Activated CD8-positive, alpha-beta memory T cell treated with anti-CD3 and anti-CD28 coated beads, Interleukin-2, amount 10 ng/mL, durations not matched to agents 7 days and 5 days (primary cell): ENCODE data around the gene MYLK. TPM values are rescaled to one million over a fixed set of nuclear protein-coding genes. Genes with fewer than 3 reads are reported as not detected.
"Not testable (repeated sequence)": the region's sequence is repeated elsewhere in the genome, so short reads cannot be mapped to it uniquely, and the experiment has no call there.

Experiments used
- ATAC-seq: fragments of 150-1000 bp; cut with Tn5 transposase; one replicate; pipeline ENCODE4 v1.10.0; 2021; ENCODE audit warnings: moderate library complexity
- CTCF ChIA-PET: fragments of 350-600 bp; sonication (Branson Sonifier 250); formaldehyde crosslinking; loops from one replicate; lab custom pipeline; 2021; ENCODE audit warnings: antibody characterized with exemption; lab: Charles Lee
- DNase-seq: peaks from one replicate; pipeline ENCODE4 v3.0.0-alpha.2; 2020
- H3K27ac Mint-ChIP-seq: one replicate; pipeline ENCODE4 v1.8.0; 2021; ENCODE audit warnings: mild to moderate bottlenecking, mixed read lengths
- H3K27me3 Mint-ChIP-seq: one replicate; pipeline ENCODE4 v1.8.0; 2021; ENCODE audit warnings: mixed read lengths
- H3K36me3 Mint-ChIP-seq: one replicate; pipeline ENCODE4 v1.8.0; 2021; ENCODE audit warnings: mild to moderate bottlenecking, mixed read lengths
- H3K4me1 Mint-ChIP-seq: one replicate; pipeline ENCODE4 v1.8.0; 2021; ENCODE audit warnings: mixed read lengths
- H3K4me3 Mint-ChIP-seq: one replicate; pipeline ENCODE4 v1.8.0; 2021; ENCODE audit warnings: mild to moderate bottlenecking, moderate library complexity, mixed read lengths
- H3K9me3 Mint-ChIP-seq: one replicate; pipeline ENCODE4 v1.8.0; 2022; ENCODE audit warnings: low read depth, mixed read lengths
- total RNA-seq, 2 experiments: library from RNA; stranded (reverse); gene quantifications; one replicate each; pipeline ENCODE4 v1.2.3, GENCODE V29; 2021

The MYLK gene
- total RNA-seq, 2 experiments from 2014 or later, result 0.50 to 0.96 TPM

DNA sequence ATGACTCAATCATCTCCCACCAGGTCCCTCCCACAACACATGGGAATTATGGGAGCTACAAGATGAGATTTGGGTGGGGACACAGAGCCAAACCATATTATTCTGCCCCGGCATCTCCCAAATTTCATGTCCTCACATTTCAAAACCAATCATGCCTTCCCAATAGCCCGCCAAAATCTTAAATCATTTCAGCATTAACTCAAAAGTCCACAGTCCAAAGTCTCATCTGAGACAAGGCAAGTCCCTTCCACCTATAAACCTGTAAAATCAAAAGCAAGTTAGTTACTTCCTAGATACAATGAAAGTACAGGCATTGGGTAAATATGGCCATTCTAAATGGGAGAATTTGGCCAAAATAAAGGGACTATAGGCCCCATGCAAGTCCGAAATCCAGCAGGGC lies 6.0 kb upstream of the MYLK start:
- H3K4me3 Mint-ChIP-seq, ATAC-seq, H3K27ac Mint-ChIP-seq, DNase-seq, H3K9me3 Mint-ChIP-seq, H3K36me3 Mint-ChIP-seq, H3K4me1 Mint-ChIP-seq, CTCF ChIA-PET: not testable (repeated sequence)
- H3K27me3 Mint-ChIP-seq, result peaks cover 36% of the 10 kb centered on the region

DNA sequence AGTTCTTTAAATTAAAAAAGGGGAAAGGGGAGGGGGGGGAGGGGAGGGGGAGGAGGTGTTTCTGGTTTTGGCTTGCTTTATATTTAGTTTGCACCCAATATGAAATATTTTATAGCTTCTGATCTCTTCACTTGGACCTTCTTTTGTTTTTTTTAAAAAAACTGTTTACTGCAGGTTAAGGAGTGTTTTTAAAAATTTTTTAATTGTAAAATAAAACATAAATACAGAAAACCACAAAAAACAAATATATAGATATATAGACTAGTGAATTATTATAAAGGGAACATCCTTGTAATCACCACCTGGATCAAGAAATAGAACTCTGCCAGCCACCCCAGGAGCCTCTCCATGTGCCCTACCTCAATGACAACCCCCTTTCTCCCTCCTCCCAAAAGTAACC lies 861 bp upstream of the MYLK start:
- CTCF ChIA-PET, result no interaction called here
- Mint-ChIP-seq H3K4me1 (peaks cover 15% of the 10 kb centered on the region), H3K36me3 (peaks cover 2% of the 10 kb centered on the region), H3K4me3 (no peak overlapping the region), H3K27ac (no peak overlapping the region), H3K27me3 (peaks cover 68% of the 10 kb centered on the region), H3K9me3 (no peaks in the 10 kb centered on the region)
- no peak for ATAC-seq
- DNase-seq, result no peak

DNA sequence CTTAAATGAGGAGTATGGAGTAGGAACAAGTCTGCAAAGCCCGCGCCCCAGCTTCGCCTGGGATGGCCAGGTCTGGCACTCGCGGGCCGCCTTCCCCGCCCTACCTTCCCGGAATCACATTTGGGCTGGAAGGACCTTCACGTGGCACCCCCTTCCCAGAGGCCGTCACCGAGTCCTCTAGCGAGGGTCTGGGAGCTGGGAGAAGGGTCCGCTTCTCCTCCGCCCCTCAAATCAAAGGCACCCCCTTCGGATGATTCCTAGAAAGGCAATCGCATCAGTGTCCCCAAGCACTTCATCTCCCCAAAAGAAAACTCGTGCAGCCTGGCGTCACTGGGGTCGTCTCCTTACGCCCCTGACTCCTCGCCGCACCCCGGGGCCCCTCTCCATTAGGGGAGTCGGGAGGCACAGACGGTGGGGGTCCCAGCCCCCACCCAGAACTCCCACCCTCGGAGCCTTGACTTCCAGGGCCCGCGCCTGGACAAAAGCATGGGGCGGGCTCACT lies 380 bp downstream of the MYLK start:
- Mint-ChIP-seq H3K9me3 (no peaks in the 10 kb centered on the region), H3K36me3 (peaks cover under 1% of the 10 kb centered on the region), H3K4me3 (peak overlapping the region; percentile 58), H3K4me1 (peaks cover 15% of the 10 kb centered on the region), H3K27me3 (peaks cover 65% of the 10 kb centered on the region), H3K27ac (no peak overlapping the region)
- ATAC-seq (peak; percentile 4), DNase-seq (no peak)
- CTCF ChIA-PET, result interaction anchor here (0.7 kb wide), 1 partner anchor 10 kb away, joined by 3 read pairs; no protein-coding TSS in a partner anchor

DNA sequence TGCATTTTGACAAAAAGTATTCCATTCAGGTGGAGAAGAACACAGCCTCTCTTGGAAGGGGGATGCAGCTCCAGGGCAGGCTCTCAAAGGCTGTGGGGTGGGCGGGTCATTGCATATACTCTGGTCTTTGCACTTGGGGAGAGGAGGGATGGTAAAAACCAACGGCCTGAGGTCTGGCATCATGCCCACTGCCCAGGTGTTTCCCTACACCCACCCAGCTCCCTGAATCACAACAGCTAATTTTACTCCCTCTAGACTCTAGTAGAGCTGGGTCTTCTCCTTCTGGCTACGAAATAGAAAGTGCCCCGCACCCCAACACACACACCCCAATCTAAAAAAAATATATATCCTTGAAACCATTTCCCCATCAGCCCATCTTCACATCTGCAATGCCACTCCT lies 1.0 kb downstream of the MYLK start:
- CTCF ChIA-PET, result no interaction called here
- Mint-ChIP-seq H3K36me3 (no peaks in the 10 kb centered on the region), H3K27ac (no peak overlapping the region), H3K4me1 (peaks cover 15% of the 10 kb centered on the region), H3K27me3 (peaks cover 59% of the 10 kb centered on the region), H3K4me3 (peak overlapping the region; percentile 58), H3K9me3 (no peaks in the 10 kb centered on the region)
- ATAC-seq (no peak), DNase-seq (no peak)

DNA sequence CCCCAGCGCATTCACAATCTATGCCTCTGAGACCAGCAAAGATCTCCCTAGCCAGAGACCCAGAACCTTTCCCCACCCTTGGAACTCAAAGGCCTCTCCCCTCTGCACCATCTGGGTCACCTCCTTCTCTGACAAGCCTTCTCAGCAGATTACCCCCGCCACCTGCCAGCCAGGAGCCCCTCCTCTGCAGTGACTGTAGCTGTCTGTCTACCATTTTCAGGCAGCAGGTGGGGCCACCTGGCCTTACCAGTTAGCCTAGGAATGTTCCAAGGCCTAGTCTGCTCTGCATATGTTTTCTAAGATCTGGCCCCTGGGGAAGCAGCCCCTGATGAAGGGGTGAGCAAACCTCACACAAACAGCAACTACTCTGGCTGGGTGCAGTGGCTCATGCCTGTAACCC lies 2.4 kb downstream of the MYLK start:
- CTCF ChIA-PET, result no interaction called here
- no peaks in the 10 kb centered on the region for H3K9me3 Mint-ChIP-seq

DNA sequence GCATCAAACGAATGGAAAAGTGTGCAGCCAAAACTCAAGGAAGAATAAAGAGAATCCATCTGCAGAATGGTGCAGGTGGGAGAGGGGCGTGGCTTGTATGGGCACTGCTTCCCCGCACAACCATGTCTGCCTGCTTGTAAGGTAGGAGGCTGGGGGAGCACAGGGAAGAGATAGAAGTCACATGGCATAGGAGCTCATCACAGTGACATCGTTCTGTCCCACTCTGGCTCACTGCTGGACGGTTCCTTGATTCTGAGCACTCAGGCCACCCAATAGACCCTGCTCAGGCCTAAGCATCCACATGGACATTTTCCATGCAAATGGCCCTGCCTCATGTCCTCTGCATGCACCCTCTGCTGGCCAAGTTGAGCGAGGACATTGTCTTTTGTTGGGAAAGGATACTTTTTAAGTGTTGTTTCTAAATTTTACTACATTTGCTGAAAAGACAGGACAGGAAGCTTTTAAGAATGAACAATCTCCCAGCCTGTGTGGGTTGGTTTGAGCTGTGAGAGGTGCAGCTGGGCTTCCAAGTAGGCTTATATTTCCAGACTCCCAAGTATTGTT lies 3.1 kb downstream of the MYLK start:
- ATAC-seq, result no peak
- no peak for DNase-seq
- Mint-ChIP-seq H3K9me3 (no peaks in the 10 kb centered on the region), H3K4me3 (no peak overlapping the region), H3K27me3 (peaks cover 43% of the 10 kb centered on the region), H3K36me3 (no peaks in the 10 kb centered on the region), H3K27ac (no peak overlapping the region), H3K4me1 (peaks cover 15% of the 10 kb centered on the region)
- CTCF ChIA-PET, result no interaction called here

More for the DNA sequence above, 2.4 kb downstream of the MYLK start:
- peaks cover 48% of the 10 kb centered on the region for H3K27me3 Mint-ChIP-seq
- DNase-seq (no peak), ATAC-seq (no peak)
- H3K27ac Mint-ChIP-seq, result no peak overlapping the region
- H3K36me3 Mint-ChIP-seq, result no peaks in the 10 kb centered on the region
- peaks cover 15% of the 10 kb centered on the region for H3K4me1 Mint-ChIP-seq
- no peak overlapping the region for H3K4me3 Mint-ChIP-seq

DNA sequence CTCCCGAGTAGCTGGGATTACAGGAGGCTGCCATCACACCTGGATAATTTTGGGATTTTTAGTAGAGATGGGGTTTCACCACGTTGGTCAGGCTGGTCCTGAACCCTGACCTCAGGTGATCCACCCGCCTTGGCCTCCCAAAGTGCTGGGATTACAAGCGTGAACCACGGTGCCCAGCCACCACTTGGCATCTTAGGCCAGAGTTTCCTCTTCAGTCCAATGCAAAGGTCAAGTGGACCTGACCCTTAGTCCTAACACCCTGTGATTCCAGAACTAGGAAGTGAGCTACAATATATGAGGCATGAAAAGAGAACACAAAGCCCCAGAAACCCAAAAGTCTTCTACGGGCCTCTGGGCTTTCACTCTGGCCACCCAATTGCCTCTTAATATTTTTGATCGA lies 5.3 kb downstream of the MYLK start:
- no peak overlapping the region for H3K27ac Mint-ChIP-seq
- ATAC-seq (no peak), DNase-seq (no peak)
- H3K9me3 Mint-ChIP-seq, result no peaks in the 10 kb centered on the region
- H3K4me3 Mint-ChIP-seq, result no peak overlapping the region
- CTCF ChIA-PET, result no interaction called here
- H3K4me1 Mint-ChIP-seq, result peaks cover 10% of the 10 kb centered on the region
- no peaks in the 10 kb centered on the region for H3K36me3 Mint-ChIP-seq
- peaks cover 44% of the 10 kb centered on the region for H3K27me3 Mint-ChIP-seq

DNA sequence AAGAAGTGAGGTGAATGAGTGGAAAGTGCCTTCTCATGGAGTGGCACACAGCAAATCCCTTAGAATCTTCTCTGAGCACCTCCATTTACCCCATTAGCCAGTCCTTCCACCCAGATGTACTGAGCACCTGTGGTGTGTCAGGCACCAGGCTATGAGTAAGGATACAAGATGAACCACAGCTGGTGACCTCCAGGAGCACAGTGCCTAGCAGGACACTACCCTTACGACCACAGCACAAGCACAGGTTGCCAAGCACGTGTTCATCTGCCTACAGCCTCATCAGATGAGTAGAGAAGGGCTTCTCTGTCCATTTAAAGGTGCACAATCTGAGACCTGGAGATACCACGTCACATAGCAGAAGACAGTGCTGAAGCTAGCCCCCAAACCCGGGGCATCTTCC lies 6.2 kb downstream of the MYLK start:
- no peaks in the 10 kb centered on the region for H3K36me3 Mint-ChIP-seq
- peaks cover 1% of the 10 kb centered on the region for H3K4me1 Mint-ChIP-seq
- H3K27me3 Mint-ChIP-seq, result peaks cover 41% of the 10 kb centered on the region
- H3K9me3 Mint-ChIP-seq, result no peaks in the 10 kb centered on the region
- H3K27ac Mint-ChIP-seq, result no peak overlapping the region
- no peak overlapping the region for H3K4me3 Mint-ChIP-seq
- DNase-seq, result no peak
- CTCF ChIA-PET, result no interaction called here
- no peak for ATAC-seq

DNA sequence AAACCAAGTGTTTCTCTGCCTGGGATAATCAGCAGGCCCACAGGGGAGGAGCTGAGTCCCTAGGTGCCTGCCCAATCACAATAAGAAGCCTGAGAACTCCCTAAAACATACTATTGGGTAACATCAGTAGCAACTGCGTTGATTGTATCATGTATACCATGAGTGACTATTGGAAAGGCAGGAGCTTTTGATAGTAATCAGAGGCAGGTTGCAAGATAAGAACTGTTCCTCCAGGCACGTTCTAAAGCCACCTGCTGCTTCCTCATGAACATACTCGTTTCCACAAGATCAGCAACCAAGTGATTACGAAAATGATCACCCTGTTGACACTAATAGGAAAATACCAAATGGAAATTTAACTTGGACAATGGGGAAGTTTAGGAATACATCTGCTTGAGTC lies 6.7 kb downstream of the MYLK start:
- Mint-ChIP-seq H3K27me3 (peaks cover 39% of the 10 kb centered on the region), H3K4me3 (no peak overlapping the region), H3K27ac (no peak overlapping the region), H3K9me3 (no peaks in the 10 kb centered on the region), H3K36me3 (no peaks in the 10 kb centered on the region), H3K4me1 (no peaks in the 10 kb centered on the region)
- DNase-seq, result no peak
- CTCF ChIA-PET, result no interaction called here
- no peak for ATAC-seq

DNA sequence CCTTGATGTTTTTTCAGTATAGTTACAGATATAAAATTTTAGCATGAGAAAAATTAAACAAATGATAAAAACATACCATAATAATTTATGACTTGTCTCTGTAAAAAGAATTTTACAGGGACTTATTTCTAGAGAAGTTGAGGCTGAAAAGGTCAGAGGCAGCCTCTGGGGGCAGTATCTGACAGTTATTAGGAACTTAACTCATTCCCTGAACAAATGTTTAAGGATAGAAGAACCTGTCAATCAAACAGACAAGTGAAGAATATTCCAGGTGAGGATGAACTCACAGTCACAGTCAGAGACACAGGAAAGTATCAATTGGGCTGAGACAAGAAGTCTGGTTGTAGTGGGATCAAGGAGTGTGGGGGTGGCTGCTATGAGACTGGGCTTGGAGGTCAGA lies 7.3 kb downstream of the MYLK start:
- H3K4me1 Mint-ChIP-seq, result no peaks in the 10 kb centered on the region
- CTCF ChIA-PET, result no interaction called here
- no peaks in the 10 kb centered on the region for H3K9me3 Mint-ChIP-seq

DNA sequence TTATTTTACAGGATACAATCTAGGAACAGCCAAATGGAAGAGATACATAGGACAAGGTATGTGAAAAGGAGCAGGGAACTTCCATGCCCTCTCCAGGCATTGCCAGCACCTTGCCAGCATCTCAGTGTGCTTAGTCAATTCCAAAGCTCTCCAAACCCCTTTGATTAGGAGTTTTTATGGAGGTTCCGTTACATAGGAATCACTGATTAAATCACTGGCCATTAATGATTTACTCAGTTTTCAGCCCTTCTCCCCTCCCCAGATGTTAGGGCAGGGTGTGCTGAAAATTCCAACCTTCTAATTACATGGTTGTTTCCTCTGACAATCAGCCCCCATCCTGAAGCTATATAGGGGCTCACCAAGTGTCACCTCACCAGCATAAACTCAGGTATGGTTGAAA lies 11.5 kb downstream of the MYLK start:
- H3K27me3 Mint-ChIP-seq, result peaks cover 27% of the 10 kb centered on the region
- peaks cover 2% of the 10 kb centered on the region for H3K9me3 Mint-ChIP-seq
- H3K4me1 Mint-ChIP-seq, result peaks cover 12% of the 10 kb centered on the region
- CTCF ChIA-PET, result no interaction called here
- peaks cover 4% of the 10 kb centered on the region for H3K36me3 Mint-ChIP-seq
- DNase-seq (no peak), ATAC-seq (no peak)
- H3K4me3 Mint-ChIP-seq, result no peak overlapping the region
- no peak overlapping the region for H3K27ac Mint-ChIP-seq

More for the DNA sequence above, 7.3 kb downstream of the MYLK start:
- Mint-ChIP-seq H3K27me3 (peaks cover 40% of the 10 kb centered on the region), H3K36me3 (no peaks in the 10 kb centered on the region), H3K27ac (no peak overlapping the region), H3K4me3 (no peak overlapping the region)
- no peak for DNase-seq
- no peak for ATAC-seq

DNA sequence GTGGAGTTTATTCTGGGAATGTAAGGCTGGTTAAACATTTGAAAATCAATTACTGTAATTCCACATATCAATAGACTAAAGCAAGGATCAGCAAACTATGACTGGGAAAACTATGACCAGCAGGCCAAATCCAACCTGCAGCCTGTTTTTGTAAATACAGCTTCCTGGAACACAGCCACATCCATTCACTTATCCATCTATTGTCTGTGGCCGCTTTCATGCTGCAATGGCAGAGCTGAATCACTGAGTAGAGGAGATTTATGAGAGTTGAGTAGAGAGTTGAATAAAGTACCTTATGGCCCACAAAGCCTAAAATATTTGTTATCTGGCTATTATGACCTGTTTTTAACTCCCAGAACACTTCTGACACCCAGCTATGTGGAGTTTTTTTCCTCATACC lies 12.2 kb downstream of the MYLK start:
- Mint-ChIP-seq H3K36me3 (peaks cover 4% of the 10 kb centered on the region), H3K27me3 (peaks cover 27% of the 10 kb centered on the region), H3K9me3 (peaks cover 2% of the 10 kb centered on the region), H3K4me1 (peaks cover 12% of the 10 kb centered on the region), H3K4me3 (no peak overlapping the region), H3K27ac (no peak overlapping the region)
- no peak for ATAC-seq
- DNase-seq, result no peak
- CTCF ChIA-PET, result no interaction called here

DNA sequence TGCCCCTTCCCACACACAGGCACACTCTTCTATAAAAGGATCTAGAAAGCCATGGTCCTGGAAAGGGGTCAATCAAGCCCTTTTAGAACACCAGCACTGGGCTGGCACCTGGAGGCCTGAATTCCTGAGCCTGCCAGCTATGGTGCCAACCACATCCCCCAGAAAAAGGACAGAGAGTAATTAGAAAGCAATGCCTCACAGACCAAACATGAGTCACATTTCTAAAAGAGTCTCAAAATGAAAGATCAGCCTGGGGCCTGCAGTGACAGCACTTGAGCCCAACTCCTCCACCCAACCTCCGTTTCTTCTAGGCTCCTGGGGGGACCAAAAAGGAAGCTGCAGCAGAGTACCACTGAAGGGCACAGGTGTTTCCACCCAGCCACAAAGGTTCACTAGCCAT lies 14.1 kb downstream of the MYLK start:
- ATAC-seq (peak; percentile 45), DNase-seq (no peak)
- Mint-ChIP-seq H3K27me3 (peaks cover 24% of the 10 kb centered on the region), H3K4me1 (peaks cover 12% of the 10 kb centered on the region), H3K4me3 (no peak overlapping the region), H3K27ac (peak overlapping the region; percentile 54), H3K36me3 (peaks cover 4% of the 10 kb centered on the region), H3K9me3 (peaks cover 2% of the 10 kb centered on the region)
- CTCF ChIA-PET, result interaction anchor here (1.1 kb wide), 2 partner anchors 8 to 146 kb away, joined by 3 read pairs; no protein-coding TSS in a partner anchor

DNA sequence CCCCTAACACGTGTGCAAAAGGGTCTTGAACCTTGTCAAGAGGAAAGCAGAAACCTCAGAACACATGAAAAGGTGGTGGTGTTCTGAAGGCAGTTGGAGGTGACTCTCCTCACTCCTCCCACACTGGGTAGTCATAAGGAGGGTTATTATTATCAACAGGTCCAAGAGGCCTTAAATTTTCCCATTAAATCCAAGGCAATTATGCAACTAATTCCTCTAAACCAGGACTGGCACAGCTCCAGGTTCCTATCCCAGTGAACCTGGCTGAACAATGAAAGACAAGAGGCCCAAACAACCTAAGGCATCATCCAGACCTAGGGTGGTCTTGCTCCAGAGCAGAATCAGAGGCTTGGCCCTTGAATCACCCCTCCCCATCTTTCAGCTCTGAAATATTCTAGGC lies 15.0 kb downstream of the MYLK start:
- no peak for DNase-seq
- H3K4me3 Mint-ChIP-seq, result no peak overlapping the region
- H3K27me3 Mint-ChIP-seq, result peaks cover 16% of the 10 kb centered on the region
- peaks cover 12% of the 10 kb centered on the region for H3K4me1 Mint-ChIP-seq
- H3K27ac Mint-ChIP-seq, result no peak overlapping the region
- ATAC-seq, result no peak
- peaks cover 2% of the 10 kb centered on the region for H3K9me3 Mint-ChIP-seq
- CTCF ChIA-PET, result no interaction called here
- peaks cover 4% of the 10 kb centered on the region for H3K36me3 Mint-ChIP-seq
